Left kidney (tissue), 2 donors: ENCODE measurements around the gene NSUN2. TPM values are rescaled to one million over a fixed set of nuclear protein-coding genes. Genes with fewer than 3 reads are reported as not detected.

ENCODE experiments used
- DNase-seq: peaks from one replicate; pipeline ENCODE4 v3.0.0-alpha.2; 2013
- polyA plus RNA-seq: library from polyadenylated mRNA; unstranded; fragments of 120-200 nt; gene quantifications from one replicate; pipeline ENCODE4 v1.2.1, GENCODE V29; 2013; ENCODE audit not compliant: insufficient read length

The NSUN2 gene
- polyA plus RNA-seq, 1 donor: 65.2 TPM

DNA sequence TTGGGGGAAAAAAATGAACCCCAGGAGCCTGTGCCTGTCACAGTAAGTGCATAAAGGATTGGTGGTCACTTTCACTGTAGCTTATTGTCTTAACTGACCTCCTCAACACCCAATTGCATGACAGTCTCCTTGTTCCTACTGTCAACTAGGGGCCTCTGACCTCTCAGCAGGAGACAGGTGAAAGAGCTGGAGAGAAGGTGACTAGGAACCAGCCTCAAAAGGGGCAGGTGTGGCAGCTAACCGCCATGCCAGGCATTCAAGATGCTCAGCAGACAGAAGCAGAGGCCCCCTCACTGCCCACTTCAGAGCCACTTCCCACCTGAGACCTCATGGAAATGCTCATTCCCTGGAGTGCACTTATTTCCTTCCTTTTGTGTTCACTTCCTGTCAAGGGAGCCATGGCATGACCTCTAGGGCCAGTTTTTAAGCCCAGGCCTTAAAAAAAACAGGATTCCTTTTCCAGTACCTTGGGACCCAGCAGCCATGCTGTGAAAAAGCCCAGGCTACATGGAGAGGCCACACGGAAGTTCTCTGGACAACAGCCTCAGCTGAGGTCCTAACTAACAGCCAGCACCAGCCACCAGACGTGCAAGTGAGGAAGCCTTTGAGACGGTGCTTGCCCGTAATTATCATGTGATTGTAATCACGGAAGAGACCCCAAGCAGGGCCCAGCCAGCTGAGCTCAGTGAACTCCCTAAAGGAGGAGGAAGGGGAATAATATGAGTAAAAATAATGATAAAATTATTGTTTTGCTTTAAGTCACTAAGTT, 74.9 kb downstream of the NSUN2 start:
- no peak for DNase-seq

DNA sequence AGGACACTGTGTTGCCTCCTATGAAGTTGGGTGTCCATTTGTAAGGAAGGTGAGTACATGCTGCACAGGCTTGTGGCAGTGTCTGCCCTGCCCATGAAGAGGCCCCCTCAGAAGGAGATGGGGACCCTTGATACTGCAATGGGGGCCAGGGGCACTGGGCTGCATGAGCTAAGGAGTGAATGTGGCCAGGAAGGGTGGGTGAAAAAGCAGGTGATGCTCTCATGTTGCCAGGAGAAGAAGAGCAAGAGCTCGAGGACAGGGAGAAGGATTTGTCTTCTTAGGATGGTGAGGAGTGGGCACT, 76.1 kb downstream of the NSUN2 start:
- DNase-seq: no peak

DNA sequence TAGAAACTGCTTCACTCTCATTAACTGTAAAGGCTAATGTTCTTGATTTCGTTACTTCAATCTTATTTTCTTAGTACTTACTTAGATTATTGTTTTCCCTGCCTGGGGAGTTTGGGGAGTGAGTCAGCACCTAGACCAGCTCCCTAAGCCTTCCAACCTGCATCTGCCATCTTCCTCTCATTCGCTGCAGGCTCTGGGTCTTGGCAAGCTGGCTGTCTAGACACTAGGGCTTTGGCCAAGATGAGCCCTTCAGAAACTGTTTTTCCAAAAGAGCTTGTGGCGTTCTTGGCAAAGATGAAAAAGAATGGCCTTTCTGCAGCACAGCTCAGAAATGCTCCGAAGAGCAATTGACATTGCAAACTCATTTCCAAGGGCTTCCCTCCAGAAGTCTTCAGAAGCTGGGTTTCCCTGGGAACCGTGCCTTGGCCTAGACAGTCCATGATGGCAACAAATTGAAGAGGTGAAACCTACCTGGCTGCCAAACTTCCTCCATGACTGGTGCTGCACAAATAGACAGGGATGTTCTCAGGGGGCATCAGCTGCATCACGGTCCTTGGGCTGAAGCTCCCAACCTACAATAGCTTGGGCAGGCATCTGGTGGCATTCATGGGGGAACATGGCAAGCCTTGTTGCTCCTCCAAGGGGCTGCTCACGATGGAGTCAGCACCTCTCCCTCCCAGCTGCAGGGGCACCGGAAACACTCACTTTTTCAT, 76.6 kb downstream of the NSUN2 start:
- DNase-seq: no peak

DNA sequence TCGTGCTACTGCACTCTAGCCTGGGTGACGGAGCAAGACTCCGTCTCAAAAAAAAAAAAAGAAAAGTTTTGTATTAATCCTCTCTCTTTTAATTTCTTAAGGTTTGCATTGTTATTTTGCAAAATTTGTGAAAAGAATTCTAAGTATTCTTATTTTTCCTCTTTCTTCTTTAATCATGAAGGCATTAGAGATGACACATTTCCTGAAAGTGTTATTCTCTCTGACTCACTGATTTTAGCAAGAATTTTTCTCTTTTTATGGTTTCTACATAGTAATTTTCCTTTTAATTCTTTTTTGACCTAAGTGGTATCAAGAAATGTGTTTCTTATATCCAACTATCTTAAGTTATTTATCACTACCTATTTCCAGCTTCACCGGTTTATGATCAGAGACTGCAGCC, 78.0 kb downstream of the NSUN2 start:
- DNase-seq: no peak

DNA sequence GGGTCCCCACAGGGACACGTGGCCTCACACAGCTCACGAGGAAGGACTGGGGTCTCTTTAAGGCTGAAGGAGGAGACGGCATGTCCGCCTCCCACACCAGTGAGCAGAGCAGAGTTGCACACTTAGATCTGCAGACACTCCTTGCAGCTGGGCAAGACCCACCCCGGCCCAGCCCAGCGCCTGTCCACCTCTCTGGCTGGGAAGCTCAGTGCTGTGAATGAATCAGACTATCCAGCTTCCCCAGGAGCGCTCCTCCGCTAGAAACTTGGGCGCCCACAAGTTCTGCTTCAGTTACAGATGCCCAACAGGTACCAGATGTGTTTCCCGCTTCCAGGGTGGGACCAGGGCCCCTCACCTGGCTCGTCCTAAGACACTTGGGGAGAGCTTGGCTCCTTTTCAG, 78.9 kb downstream of the NSUN2 start:
- no peak for DNase-seq

DNA sequence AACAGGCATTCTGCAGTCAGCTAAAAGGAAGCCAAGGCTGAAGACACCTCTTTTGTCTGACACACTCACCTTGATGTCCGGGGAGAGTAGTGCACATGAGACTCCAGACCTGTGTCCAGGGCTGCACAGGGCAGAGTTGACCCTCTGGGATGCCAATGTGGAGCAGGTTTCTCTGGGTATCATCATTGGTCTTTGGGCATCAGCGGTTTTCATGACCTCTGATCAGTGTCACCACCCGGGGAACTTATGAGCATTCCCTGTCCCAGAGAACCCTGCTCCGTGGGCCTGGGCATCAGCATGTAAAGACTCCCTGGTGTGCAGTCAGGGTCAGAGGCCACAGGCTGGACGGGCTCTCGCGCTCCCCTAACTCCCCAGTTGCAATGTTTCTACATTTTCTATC, 80.2 kb downstream of the NSUN2 start:
- no peak for DNase-seq

DNA sequence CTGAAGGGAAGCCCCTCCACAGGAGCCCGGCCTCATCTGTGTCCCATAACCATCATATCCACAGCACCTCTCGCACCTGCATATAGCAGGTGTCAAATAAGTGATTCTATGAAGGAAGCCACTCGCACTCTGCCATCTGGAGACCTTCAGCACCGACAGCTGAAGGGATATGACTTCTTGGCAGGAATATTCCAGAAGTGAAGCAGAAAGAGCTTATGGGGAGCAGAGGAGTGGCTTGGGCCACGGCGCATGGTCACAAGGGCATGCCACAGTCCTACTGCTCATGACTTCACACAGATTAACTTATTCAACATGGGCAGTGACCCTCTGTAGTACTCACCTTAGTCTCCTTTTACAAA, 80.9 kb downstream of the NSUN2 start:
- DNase-seq: no peak

DNA sequence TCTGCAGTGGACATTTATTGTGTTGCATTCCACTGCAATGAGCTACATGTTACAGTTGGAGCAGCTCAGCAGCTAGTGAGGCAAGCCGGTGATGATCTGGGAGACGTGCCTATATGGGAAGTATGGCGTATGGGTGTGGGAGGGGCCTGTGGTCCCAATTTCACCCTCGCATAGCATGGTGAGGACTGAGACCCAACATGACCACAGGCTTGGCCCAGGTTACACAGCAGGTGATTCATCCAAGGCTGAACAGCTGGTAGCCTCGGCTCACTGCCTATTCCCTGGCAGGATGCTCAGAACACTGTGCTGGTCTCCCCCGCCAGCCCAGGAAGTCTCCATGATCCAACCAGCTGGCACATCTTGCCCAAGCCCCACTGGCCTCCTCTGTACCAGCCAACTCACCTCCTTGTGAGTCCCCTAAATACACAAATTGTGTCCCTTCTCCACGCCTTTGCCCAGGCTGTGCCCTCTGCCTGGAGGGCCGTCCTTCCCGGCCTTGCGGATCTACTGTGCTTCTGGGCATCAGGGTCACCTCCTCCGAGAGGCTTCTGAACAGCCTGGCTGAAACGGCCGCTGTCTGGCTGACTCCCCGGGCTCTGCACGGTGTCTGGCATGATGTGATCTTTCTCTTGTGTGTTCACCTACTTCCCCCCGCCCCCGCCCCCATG, 81.4 kb downstream of the NSUN2 start:
- no peak for DNase-seq

DNA sequence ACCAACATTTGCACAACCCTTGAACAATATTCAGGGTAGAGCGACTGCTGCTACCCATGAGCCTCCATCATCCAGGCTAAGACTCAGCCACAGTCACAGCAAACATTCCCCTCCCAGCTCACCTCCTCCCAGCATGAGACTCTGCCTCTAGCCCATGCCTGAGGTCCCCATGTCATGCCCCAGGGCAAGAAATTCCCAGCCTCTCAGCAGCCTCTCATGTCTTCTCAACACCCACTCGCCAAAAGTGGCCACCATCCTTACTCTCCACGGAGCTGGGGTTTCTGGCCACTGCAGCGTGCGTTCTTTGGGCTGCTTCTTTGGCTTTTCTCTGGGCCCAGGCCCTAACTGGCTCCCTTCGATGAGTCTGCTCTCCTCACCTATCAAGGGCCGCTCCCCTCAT, 82.2 kb downstream of the NSUN2 start:
- no peak for DNase-seq

Other genes starting within 250 kb of the NSUN2 start
- 0.70 TPM for gene UBE2QL1, start 184.2 kb downstream of the NSUN2 start, polyA plus RNA-seq
- gene SRD5A1, start 396 bp upstream of the NSUN2 start, polyA plus RNA-seq: 11.7 TPM
- gene TENT4A, start 80.4 kb upstream of the NSUN2 start, polyA plus RNA-seq: 35.6 TPM